ENCODE measurements around the gene TLK2. TPM values are rescaled to one million over a fixed set of nuclear protein-coding genes. Genes with fewer than 3 reads are reported as not detected.

The TLK2 gene
- total RNA-seq, 1 experiment from 2014 or later, result 40.5 TPM

- POLR2A ChIA-PET (ENCODE audit: unreplicated experiment), result interaction anchor here (0.7 kb wide), 1 partner anchor 1033 kb away, joined by 3 read pairs; no protein-coding TSS in a partner anchor
- CTCF ChIA-PET, result no interaction called here
- TF ChIP-seq EZH2phosphoT487 (IDR thresholded peaks at IDR 0.05; ENCODE audit: borderline replicate concordance, low read length), result no peak
- TF ChIP-seq CTCF (conservative IDR thresholded peaks at IDR 0.05; ENCODE audit: low read depth, low read length), result no peak
- TF ChIP-seq EZH2 (IDR thresholded peaks at IDR 0.05; ENCODE audit: low read length, unreplicated experiment), result no peak
- H3K36me3 ChIP-seq (ENCODE audit: low read depth, low read length), result peaks cover 26% of the 10 kb centered on the region
- no peak overlapping the region for H3K9ac ChIP-seq (ENCODE audit: low read length)
- H3K4me1 ChIP-seq (ENCODE audit: insufficient read depth, low read length), result peaks cover 64% of the 10 kb centered on the region
- H3K4me2 ChIP-seq (ENCODE audit: low read length), result peak overlapping the region; percentile 55
- no peaks in the 10 kb centered on the region for H3K9me2 ChIP-seq (replicated peaks; ENCODE audit: low read length)
- no peaks in the 10 kb centered on the region for H3K27me3 ChIP-seq (ENCODE audit: low read length)
- DNase-seq, result peak; percentile 90
- intact Hi-C loops (cut with micrococcal nuclease), result loop anchor here (10.0 kb wide), 1 partner anchor 402 kb away; the partner anchor contains the start of gene TANC2
- peaks cover 18% of the 10 kb centered on the region for H3F3A ChIP-seq (ENCODE audit: low read length, unreplicated experiment)
- ATAC-seq, result peak; percentile 7; the same call in 1 of the 2 replicates
- H3K4me3 ChIP-seq (ENCODE audit: low read length), result no peak overlapping the region
- H3K27ac ChIP-seq (ENCODE audit: low read length), result peak overlapping the region; percentile 64
- H4K20me1 ChIP-seq (ENCODE audit: low read length), result no peaks in the 10 kb centered on the region
- no peak overlapping the region for H2AFZ ChIP-seq (ENCODE audit: low read length)
- no TSS peak for BruUV-seq (replicated peaks)
- H3K79me2 ChIP-seq (ENCODE audit: low read length), result peaks cover 13% of the 10 kb centered on the region
- no peaks in the 10 kb centered on the region for H3K9me3 ChIP-seq (ENCODE audit: low read length)
Measured at GRCh38 chr17:62562656-62563055, 84.0 kb downstream of the TLK2 start.

- POLR2A ChIA-PET (ENCODE audit: unreplicated experiment), result no interaction called here
- peaks cover 18% of the 10 kb centered on the region for H3F3A ChIP-seq (ENCODE audit: low read length, unreplicated experiment)
- ATAC-seq (peak; percentile 91), DNase-seq (peak; percentile 97)
- CTCF ChIA-PET, result interaction anchor here (0.6 kb wide), 2 partner anchors 27 to 606 kb away, joined by 3 read pairs; no protein-coding TSS in a partner anchor
- H3K9me3 ChIP-seq (ENCODE audit: low read length), result no peaks in the 10 kb centered on the region
- peaks cover 13% of the 10 kb centered on the region for H3K79me2 ChIP-seq (ENCODE audit: low read length)
- TF ChIP-seq EZH2 (IDR thresholded peaks at IDR 0.05; ENCODE audit: low read length, unreplicated experiment) (no peak), EZH2phosphoT487 (IDR thresholded peaks at IDR 0.05; ENCODE audit: borderline replicate concordance, low read length) (no peak), CTCF (conservative IDR thresholded peaks at IDR 0.05; ENCODE audit: low read depth, low read length) (no peak)
- H3K4me3 ChIP-seq (ENCODE audit: low read length), result no peak overlapping the region; the same call in 1 of the 2 replicates
- no peaks in the 10 kb centered on the region for H4K20me1 ChIP-seq (ENCODE audit: low read length)
- peaks cover 55% of the 10 kb centered on the region for H3K4me1 ChIP-seq (ENCODE audit: insufficient read depth, low read length)
- intact Hi-C loops (cut with micrococcal nuclease), result loop anchor here (2.0 to 10.0 kb wide), 2 partner anchors 27 to 399 kb away; partner anchors contain the start of gene TANC2
- peak overlapping the region; percentile 73 for H3K4me2 ChIP-seq (ENCODE audit: low read length)
- peak overlapping the region; percentile 63 for H3K9ac ChIP-seq (ENCODE audit: low read length)
- H3K27ac ChIP-seq (ENCODE audit: low read length), result peak overlapping the region; percentile 92
- H3K9me2 ChIP-seq (replicated peaks; ENCODE audit: low read length), result no peaks in the 10 kb centered on the region
- no peak overlapping the region for H2AFZ ChIP-seq (ENCODE audit: low read length)
- peaks cover 27% of the 10 kb centered on the region for H3K36me3 ChIP-seq (ENCODE audit: low read depth, low read length)
- no TSS peak for BruUV-seq (replicated peaks)
- no peaks in the 10 kb centered on the region for H3K27me3 ChIP-seq (ENCODE audit: low read length)
Measured at GRCh38 chr17:62565817-62566216, 87.2 kb downstream of the TLK2 start.

GRCh38 chr17:62566996-62567578, 88.5 kb downstream of the TLK2 start:
- intact Hi-C loops (cut with micrococcal nuclease), result loop anchor here (2.0 to 10.0 kb wide), 2 partner anchors 26 to 398 kb away; partner anchors contain the start of gene TANC2

More at GRCh38 chr17:62566996-62567578, 88.5 kb downstream of the TLK2 start:
- CTCF ChIA-PET, result no interaction called here
- H3K36me3 ChIP-seq (ENCODE audit: low read depth, low read length), result peaks cover 28% of the 10 kb centered on the region
- no peaks in the 10 kb centered on the region for H4K20me1 ChIP-seq (ENCODE audit: low read length)
- H3F3A ChIP-seq (ENCODE audit: low read length, unreplicated experiment), result peaks cover 18% of the 10 kb centered on the region
- H3K9ac ChIP-seq (ENCODE audit: low read length), result no peak overlapping the region
- H3K27ac ChIP-seq (ENCODE audit: low read length), result peak overlapping the region; percentile 92
- no TSS peak for BruUV-seq (replicated peaks)
- no peak overlapping the region for H3K4me3 ChIP-seq (ENCODE audit: low read length)
- no peak for ATAC-seq
- TF ChIP-seq EZH2phosphoT487 (IDR thresholded peaks at IDR 0.05; ENCODE audit: borderline replicate concordance, low read length), result no peak
- TF ChIP-seq CTCF (conservative IDR thresholded peaks at IDR 0.05; ENCODE audit: low read depth, low read length), result no peak
- TF ChIP-seq EZH2 (IDR thresholded peaks at IDR 0.05; ENCODE audit: low read length, unreplicated experiment), result no peak
- DNase-seq, result no peak
- peaks cover 17% of the 10 kb centered on the region for H3K79me2 ChIP-seq (ENCODE audit: low read length)
- no peak overlapping the region for H2AFZ ChIP-seq (ENCODE audit: low read length)
- no peaks in the 10 kb centered on the region for H3K27me3 ChIP-seq (ENCODE audit: low read length)
- H3K9me2 ChIP-seq (replicated peaks; ENCODE audit: low read length), result no peaks in the 10 kb centered on the region
- POLR2A ChIA-PET (ENCODE audit: unreplicated experiment), result no interaction called here
- H3K4me1 ChIP-seq (ENCODE audit: insufficient read depth, low read length), result peaks cover 49% of the 10 kb centered on the region
- no peaks in the 10 kb centered on the region for H3K9me3 ChIP-seq (ENCODE audit: low read length)
- no peak overlapping the region for H3K4me2 ChIP-seq (ENCODE audit: low read length)

All from PC-3 (cell line).